Astrocyte (in vitro differentiated cells and primary cell): ENCODE data around the gene EML6.

ENCODE experiments used
- EZH2 ChIP-seq: IDR thresholded peaks from 2 replicates; pipeline ENCODE4 v1.6.1; 2012; ENCODE audit warnings: mild to moderate bottlenecking, low read length, inconsistent platforms; ENCODE audit not compliant: insufficient read depth
- TF ChIP-seq, protein P1 (sequence below): IDR thresholded peaks from 2 replicates; pipeline ENCODE4 v1.5.1; 2011; ENCODE audit warnings: low read depth, mild to moderate bottlenecking, inconsistent platforms, low read length, moderate library complexity; ENCODE audit not compliant: insufficient read depth

DNA sequence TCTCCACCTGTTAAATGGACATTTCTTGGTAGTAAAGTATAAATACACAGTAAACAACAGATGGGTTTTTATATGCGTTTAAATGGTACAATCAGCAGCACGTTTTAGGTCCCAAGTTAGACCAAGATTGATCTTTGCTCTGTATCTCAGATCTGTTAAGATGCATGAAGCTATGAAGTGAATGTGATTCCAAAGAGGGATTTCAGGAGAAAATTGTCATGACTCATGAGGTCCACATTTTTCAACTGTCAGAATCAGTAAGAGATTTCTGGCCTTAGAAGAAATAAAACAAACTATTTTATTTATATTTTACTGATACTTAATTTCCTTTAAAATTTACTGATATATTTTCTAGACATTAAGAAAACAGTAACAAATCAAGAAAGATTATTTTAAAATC is 142.7 kb downstream of the EML6 start:
- TF ChIP-seq EZH2 = no peak
- TF ChIP-seq, protein P1, sequence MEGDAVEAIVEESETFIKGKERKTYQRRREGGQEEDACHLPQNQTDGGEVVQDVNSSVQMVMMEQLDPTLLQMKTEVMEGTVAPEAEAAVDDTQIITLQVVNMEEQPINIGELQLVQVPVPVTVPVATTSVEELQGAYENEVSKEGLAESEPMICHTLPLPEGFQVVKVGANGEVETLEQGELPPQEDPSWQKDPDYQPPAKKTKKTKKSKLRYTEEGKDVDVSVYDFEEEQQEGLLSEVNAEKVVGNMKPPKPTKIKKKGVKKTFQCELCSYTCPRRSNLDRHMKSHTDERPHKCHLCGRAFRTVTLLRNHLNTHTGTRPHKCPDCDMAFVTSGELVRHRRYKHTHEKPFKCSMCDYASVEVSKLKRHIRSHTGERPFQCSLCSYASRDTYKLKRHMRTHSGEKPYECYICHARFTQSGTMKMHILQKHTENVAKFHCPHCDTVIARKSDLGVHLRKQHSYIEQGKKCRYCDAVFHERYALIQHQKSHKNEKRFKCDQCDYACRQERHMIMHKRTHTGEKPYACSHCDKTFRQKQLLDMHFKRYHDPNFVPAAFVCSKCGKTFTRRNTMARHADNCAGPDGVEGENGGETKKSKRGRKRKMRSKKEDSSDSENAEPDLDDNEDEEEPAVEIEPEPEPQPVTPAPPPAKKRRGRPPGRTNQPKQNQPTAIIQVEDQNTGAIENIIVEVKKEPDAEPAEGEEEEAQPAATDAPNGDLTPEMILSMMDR = no peak
